OCI-M1 (cell line): Measurements from ENCODE around the gene CMTM4.
"Not testable (repeated sequence)": the region's sequence is repeated elsewhere in the genome, so short reads cannot be mapped to it uniquely, and the experiment has no call there.

Source experiments
- DNase-seq: peaks from one replicate; lab custom pipeline; 2025; lab: John Stamatoyannopoulos, UW

Gene CMTM4

GRCh38 chr16:66641387-66641786 lies 55.2 kb downstream of the CMTM4 start:
- DNase-seq = no peak

GRCh38 chr16:66640724-66641314 lies 55.7 kb downstream of the CMTM4 start:
- DNase-seq = no peak

GRCh38 chr16:66639091-66639885 lies 57.3 kb downstream of the CMTM4 start:
- DNase-seq = no peak

GRCh38 chr16:66637806-66638205 lies 58.7 kb downstream of the CMTM4 start:
- no peak for DNase-seq

- no peak for DNase-seq
These were observed 60.3 kb downstream of the CMTM4 start for GRCh38 chr16:66636199-66636598.

GRCh38 chr16:66635406-66635805 lies 61.1 kb downstream of the CMTM4 start:
- DNase-seq = no peak

GRCh38 chr16:66634527-66635196 lies 61.9 kb downstream of the CMTM4 start:
- no peak for DNase-seq

GRCh38 chr16:66631558-66631957 lies 65.0 kb downstream of the CMTM4 start:
- DNase-seq = not testable (repeated sequence)

GRCh38 chr16:66630561-66631260 lies 65.8 kb downstream of the CMTM4 start:
- DNase-seq = not testable (repeated sequence)

- DNase-seq = no peak
These were observed 66.7 kb downstream of the CMTM4 start for GRCh38 chr16:66629856-66630255.

GRCh38 chr16:66627611-66628378 lies 68.7 kb downstream of the CMTM4 start:
- DNase-seq = not testable (repeated sequence)

GRCh38 chr16:66623755-66624154 lies 72.8 kb downstream of the CMTM4 start:
- DNase-seq = no peak

- DNase-seq = no peak
These were observed 73.7 kb downstream of the CMTM4 start for GRCh38 chr16:66622863-66623262.

GRCh38 chr16:66621973-66622372 lies 74.6 kb downstream of the CMTM4 start:
- DNase-seq = no peak

- DNase-seq = no peak
These were observed 76.1 kb downstream of the CMTM4 start for GRCh38 chr16:66620429-66620795.

- DNase-seq = peak; percentile 47
These were observed 76.8 kb downstream of the CMTM4 start for GRCh38 chr16:66619534-66620428.

GRCh38 chr16:66618588-66619375 lies 77.8 kb downstream of the CMTM4 start:
- DNase-seq = no peak

- peak; percentile 38 for DNase-seq
These were observed 78.8 kb downstream of the CMTM4 start for GRCh38 chr16:66617728-66618127.

GRCh38 chr16:66617010-66617434 lies 79.5 kb downstream of the CMTM4 start:
- DNase-seq = no peak

- no peak for DNase-seq
These were observed 80.0 kb downstream of the CMTM4 start for GRCh38 chr16:66616592-66616991.
